ENCODE data around the gene ANKRD52. TPM values are rescaled to one million over a fixed set of nuclear protein-coding genes. Genes with fewer than 3 reads are reported as not detected.

ANKRD52 gene
- total and polyA plus RNA-seq, 10 of the 15 experiments (the other 5 are each of a cell fraction or from before 2014, with no cell fraction given): 0.90 to 55.3 (median 16.1) TPM

DNA sequence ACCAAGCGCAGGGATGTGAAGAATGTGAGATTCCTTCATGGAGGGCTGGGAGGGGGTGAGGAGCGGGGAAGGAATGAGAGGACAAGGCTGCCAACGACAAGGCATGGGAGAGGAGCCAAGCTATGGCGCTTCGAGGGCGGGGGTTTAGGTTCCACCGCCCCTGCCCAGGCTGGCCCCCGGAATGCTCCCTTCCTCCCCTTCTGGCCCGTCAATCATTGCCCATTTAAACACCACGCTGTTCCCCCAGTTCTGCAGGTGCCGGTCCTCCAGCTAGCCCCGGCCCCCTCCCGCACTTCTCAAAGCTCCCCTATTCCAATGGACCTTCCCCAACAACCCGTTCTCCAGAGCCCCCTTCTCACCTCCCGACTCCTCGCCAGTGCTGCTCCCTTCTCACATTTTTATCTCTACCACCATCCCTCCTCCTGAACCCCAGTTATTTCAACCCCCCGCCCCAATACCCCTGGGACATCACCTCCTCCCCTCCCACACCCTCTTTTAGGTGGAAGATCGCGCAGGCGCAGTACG, 36.9 kb downstream of the ANKRD52 start:
- H3K4me2 ChIP-seq (ENCODE audit: control insufficient read depth, insufficient read depth): peak overlapping the region; percentile 96
- RAD21 ChIA-PET (ENCODE audit: unreplicated experiment): interaction anchor here (0.6 to 3.5 kb wide), 29 partner anchors 9 to 483 kb away, joined by 3 to 41 read pairs (median 5); partner anchors contain the start of genes ANKRD52, CNPY2, COQ10A and ESYT1
- no peaks in the 10 kb centered on the region for H3K27me3 ChIP-seq (replicated peaks in 1 of 2; ENCODE audit: control insufficient read depth in 2 of 2, insufficient read depth in 2 of 2, low read length in 1 of 2)
- H3K9ac ChIP-seq (ENCODE audit: control insufficient read depth, insufficient read depth, low read length): peak overlapping the region; percentile 95
- H3K4me3 ChIP-seq: peak overlapping the region; percentile 91
- H4K20me1 ChIP-seq (ENCODE audit: control insufficient read depth, insufficient read depth): no peaks in the 10 kb centered on the region
- no peak for DNase-seq (ENCODE audit: low read depth, low spot score)
- peak; percentile 28 for ATAC-seq
- SMC1A ChIA-PET (ENCODE audit: uncharacterized antibody, unreplicated experiment): interaction anchor here (0.9 to 3.4 kb wide), 18 partner anchors 10 to 247 kb away, joined by 3 to 33 read pairs (median 6); partner anchors contain the start of genes ANKRD52, CNPY2, ESYT1 and SMARCC2
- TSS peak; percentile 96 for BruUV-seq (replicated peaks)
- no peak for FAIRE-seq
- peaks cover 30% of the 10 kb centered on the region for H3K79me2 ChIP-seq (ENCODE audit: control insufficient read depth, insufficient read depth, low read length)
- in situ Hi-C loops (cut with MboI): no loop called here
- H3K4me1 ChIP-seq (ENCODE audit: control insufficient read depth, insufficient read depth, low read length): 0 out of 2 replicates have a peak, but pooled peaks cover 3% of the 10 kb centered on the region
- H3K9me3 ChIP-seq (replicated peaks; ENCODE audit: control insufficient read depth, insufficient read depth, low read length): no peaks in the 10 kb centered on the region; the same call in 2 of the 3 replicates
- peak overlapping the region; percentile 96 for H3K27ac ChIP-seq (ENCODE audit: control insufficient read depth, insufficient read depth)
- 2% methylated on average over 16 of the region's 21 CpGs for WGBS (ENCODE audit: insufficient coverage, insufficient replicate concordance, low lambda C conversion rate, missing lambda C conversion rate)
- CTCF ChIA-PET: interaction anchor here (0.6 to 4.2 kb wide), 24 partner anchors 12 to 483 kb away, joined by 3 to 107 read pairs (median 6); partner anchors contain the start of genes ANKRD52, CNPY2, COQ10A and ESYT1
- H3K36me3 ChIP-seq (ENCODE audit: control insufficient read depth in 2 of 2, insufficient read depth in 2 of 2, low read length in 1 of 2): no peaks in the 10 kb centered on the region; a peak in 1 of 4 replicates
- POLR2A ChIA-PET: interaction anchor here (0.5 to 4.0 kb wide), 39 partner anchors 8 to 504 kb away, joined by 3 to 68 read pairs (median 4); partner anchors contain the start of genes ANKRD52, CNPY2, COQ10A and DNAJC14
- H2AFZ ChIP-seq (ENCODE audit: control insufficient read depth, low read depth, low read length): peak overlapping the region; percentile 96
- intact Hi-C loops (cut with micrococcal nuclease; ENCODE audit: unreplicated experiment): no loop called here
- TF ChIP-seq KLF5 (IDR thresholded peaks at IDR 0.05; ENCODE audit: partially characterized antibody) (peak; percentile 93), IRF4 (IDR thresholded peaks at IDR 0.05; ENCODE audit: low read depth, low read length) (no peak), CBFB (IDR thresholded peaks at IDR 0.05; ENCODE audit: low read depth) (no peak), ZNF622 (IDR thresholded peaks at IDR 0.05) (no peak), RELA (IDR thresholded peaks at IDR 0.05; ENCODE audit: borderline replicate concordance, partially characterized antibody) (no peak), FOXM1 (IDR thresholded peaks at IDR 0.05; ENCODE audit: low read depth, low read length) (no peak), CREM (IDR thresholded peaks at IDR 0.05; ENCODE audit: low read depth) (no peak), BCL11A (IDR thresholded peaks at IDR 0.05; ENCODE audit: low read depth, low read length) (no peak), NFXL1 (IDR thresholded peaks at IDR 0.05; ENCODE audit: borderline replicate concordance) (no peak), SMAD5 (IDR thresholded peaks at IDR 0.05; ENCODE audit: low read depth) (no peak), RB1 (IDR thresholded peaks at IDR 0.05; ENCODE audit: borderline replicate concordance) (no peak), STAT1 (conservative IDR thresholded peaks at IDR 0.05) (no peak)
- TF ChIP-seq, protein P1, sequence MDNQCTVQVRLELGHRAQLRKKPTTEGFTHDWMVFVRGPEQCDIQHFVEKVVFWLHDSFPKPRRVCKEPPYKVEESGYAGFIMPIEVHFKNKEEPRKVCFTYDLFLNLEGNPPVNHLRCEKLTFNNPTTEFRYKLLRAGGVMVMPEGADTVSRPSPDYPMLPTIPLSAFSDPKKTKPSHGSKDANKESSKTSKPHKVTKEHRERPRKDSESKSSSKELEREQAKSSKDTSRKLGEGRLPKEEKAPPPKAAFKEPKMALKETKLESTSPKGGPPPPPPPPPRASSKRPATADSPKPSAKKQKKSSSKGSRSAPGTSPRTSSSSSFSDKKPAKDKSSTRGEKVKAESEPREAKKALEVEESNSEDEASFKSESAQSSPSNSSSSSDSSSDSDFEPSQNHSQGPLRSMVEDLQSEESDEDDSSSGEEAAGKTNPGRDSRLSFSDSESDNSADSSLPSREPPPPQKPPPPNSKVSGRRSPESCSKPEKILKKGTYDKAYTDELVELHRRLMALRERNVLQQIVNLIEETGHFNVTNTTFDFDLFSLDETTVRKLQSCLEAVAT (IDR thresholded peaks at IDR 0.05): no peak
- TF ChIP-seq, protein P2, sequence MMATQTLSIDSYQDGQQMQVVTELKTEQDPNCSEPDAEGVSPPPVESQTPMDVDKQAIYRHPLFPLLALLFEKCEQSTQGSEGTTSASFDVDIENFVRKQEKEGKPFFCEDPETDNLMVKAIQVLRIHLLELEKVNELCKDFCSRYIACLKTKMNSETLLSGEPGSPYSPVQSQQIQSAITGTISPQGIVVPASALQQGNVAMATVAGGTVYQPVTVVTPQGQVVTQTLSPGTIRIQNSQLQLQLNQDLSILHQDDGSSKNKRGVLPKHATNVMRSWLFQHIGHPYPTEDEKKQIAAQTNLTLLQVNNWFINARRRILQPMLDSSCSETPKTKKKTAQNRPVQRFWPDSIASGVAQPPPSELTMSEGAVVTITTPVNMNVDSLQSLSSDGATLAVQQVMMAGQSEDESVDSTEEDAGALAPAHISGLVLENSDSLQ (IDR thresholded peaks at IDR 0.05): peak; percentile 89
- TF ChIP-seq, protein P3, sequence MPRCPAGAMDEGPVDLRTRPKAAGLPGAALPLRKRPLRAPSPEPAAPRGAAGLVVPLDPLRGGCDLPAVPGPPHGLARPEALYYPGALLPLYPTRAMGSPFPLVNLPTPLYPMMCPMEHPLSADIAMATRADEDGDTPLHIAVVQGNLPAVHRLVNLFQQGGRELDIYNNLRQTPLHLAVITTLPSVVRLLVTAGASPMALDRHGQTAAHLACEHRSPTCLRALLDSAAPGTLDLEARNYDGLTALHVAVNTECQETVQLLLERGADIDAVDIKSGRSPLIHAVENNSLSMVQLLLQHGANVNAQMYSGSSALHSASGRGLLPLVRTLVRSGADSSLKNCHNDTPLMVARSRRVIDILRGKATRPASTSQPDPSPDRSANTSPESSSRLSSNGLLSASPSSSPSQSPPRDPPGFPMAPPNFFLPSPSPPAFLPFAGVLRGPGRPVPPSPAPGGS (IDR thresholded peaks at IDR 0.05; ENCODE audit: borderline replicate concordance, insufficient read depth, low read depth, low read length, poor library complexity, severe bottlenecking): no peak
- TF ChIP-seq, protein P4, sequence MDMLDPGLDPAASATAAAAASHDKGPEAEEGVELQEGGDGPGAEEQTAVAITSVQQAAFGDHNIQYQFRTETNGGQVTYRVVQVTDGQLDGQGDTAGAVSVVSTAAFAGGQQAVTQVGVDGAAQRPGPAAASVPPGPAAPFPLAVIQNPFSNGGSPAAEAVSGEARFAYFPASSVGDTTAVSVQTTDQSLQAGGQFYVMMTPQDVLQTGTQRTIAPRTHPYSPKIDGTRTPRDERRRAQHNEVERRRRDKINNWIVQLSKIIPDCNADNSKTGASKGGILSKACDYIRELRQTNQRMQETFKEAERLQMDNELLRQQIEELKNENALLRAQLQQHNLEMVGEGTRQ (IDR thresholded peaks at IDR 0.05; ENCODE audit: borderline replicate concordance, low read depth, low read length): no peak
- TF ChIP-seq, protein P5, sequence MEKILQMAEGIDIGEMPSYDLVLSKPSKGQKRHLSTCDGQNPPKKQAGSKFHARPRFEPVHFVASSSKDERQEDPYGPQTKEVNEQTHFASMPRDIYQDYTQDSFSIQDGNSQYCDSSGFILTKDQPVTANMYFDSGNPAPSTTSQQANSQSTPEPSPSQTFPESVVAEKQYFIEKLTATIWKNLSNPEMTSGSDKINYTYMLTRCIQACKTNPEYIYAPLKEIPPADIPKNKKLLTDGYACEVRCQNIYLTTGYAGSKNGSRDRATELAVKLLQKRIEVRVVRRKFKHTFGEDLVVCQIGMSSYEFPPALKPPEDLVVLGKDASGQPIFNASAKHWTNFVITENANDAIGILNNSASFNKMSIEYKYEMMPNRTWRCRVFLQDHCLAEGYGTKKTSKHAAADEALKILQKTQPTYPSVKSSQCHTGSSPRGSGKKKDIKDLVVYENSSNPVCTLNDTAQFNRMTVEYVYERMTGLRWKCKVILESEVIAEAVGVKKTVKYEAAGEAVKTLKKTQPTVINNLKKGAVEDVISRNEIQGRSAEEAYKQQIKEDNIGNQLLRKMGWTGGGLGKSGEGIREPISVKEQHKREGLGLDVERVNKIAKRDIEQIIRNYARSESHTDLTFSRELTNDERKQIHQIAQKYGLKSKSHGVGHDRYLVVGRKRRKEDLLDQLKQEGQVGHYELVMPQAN (conservative IDR thresholded peaks at IDR 0.05): 0 out of 2 replicates have a peak, but pooled peaks have one; percentile 37

Data from GM12878 (cell line).